ENCODE measurements around the gene NCSTN. TPM values are rescaled to one million over a fixed set of nuclear protein-coding genes. Genes with fewer than 3 reads are reported as not detected.

NCSTN gene
- total and polyA plus RNA-seq, 9 of the 15 experiments (the other 6 are each of a cell fraction or from before 2014, with no cell fraction given) = 21.3 to 91.1 (median 57.9) TPM

GRCh38 chr1:160296036-160296435 is 47.1 kb upstream of the NCSTN start:
- no peak overlapping the region for H3K4me3 ChIP-seq
- H3K4me2 ChIP-seq (ENCODE audit: insufficient read depth, low read length) = no peak overlapping the region
- H2AFZ ChIP-seq (ENCODE audit: low read depth, low read length) = no peak overlapping the region
- in situ Hi-C loops (cut with MboI) (no loop called here), intact Hi-C loops (cut with micrococcal nuclease) (no loop called here)
- no peak for DNase-seq (ENCODE audit: extremely low read depth in 1 of 4, low spot score in 3 of 4)
- no peak overlapping the region for H3K9ac ChIP-seq (ENCODE audit: insufficient read depth in 1 of 2, low read depth in 2 of 2, low read length in 2 of 2)
- H3K9me3 ChIP-seq (replicated peaks; ENCODE audit: control insufficient read depth, insufficient read depth, low read depth, low read length) = no peaks in the 10 kb centered on the region
- peaks cover 4% of the 10 kb centered on the region for H3K9me1 ChIP-seq (ENCODE audit: control insufficient read depth, insufficient read depth, low read length)
- CTCF ChIA-PET (ENCODE audit: low intra/inter-chr PET ratio) = no interaction called here
- whole genome bisulfite sequencing (ENCODE audit: insufficient coverage, low coverage, missing lambda C conversion rate) = 100% methylated on average over 1 of the region's 1 CpG
- peaks cover 98% of the 10 kb centered on the region for H3K36me3 ChIP-seq (ENCODE audit: control insufficient read depth, insufficient read depth, low read length)
- FAIRE-seq = no peak
- no peaks in the 10 kb centered on the region for H3K79me2 ChIP-seq (ENCODE audit: control insufficient read depth, insufficient read depth, low read length)
- POLR2A ChIA-PET = interaction anchor here (1.0 to 3.7 kb wide), 2 partner anchors 12 to 81 kb away, joined by 4 to 19 read pairs; partner anchors contain the start of gene PEX19
- H3K27ac ChIP-seq (ENCODE audit: extremely low read depth, low read depth, low read length) = no peak overlapping the region
- no peak for ATAC-seq
- TF ChIP-seq ZSCAN32 (CRISPR knock-in tag; IDR thresholded peaks at IDR 0.05) = no peak
- TF ChIP-seq ZNF408 (CRISPR knock-in tag; IDR thresholded peaks at IDR 0.05; ENCODE audit: low read depth) = no peak
- no peak for TF ChIP-seq ZNF398 (CRISPR knock-in tag; IDR thresholded peaks at IDR 0.05)
- H3K27me3 ChIP-seq (ENCODE audit: control insufficient read depth in 2 of 2, insufficient read depth in 2 of 2, low read length in 2 of 2) = no peaks in the 10 kb centered on the region
- no peaks in the 10 kb centered on the region for H3K4me1 ChIP-seq (replicated peaks in 1 of 2; ENCODE audit: control insufficient read depth in 2 of 2, insufficient read depth in 2 of 2, low read length in 2 of 2)
- no TSS peak for BruUV-seq (replicated peaks)
- H4K20me1 ChIP-seq (replicated peaks; ENCODE audit: control insufficient read depth, insufficient read depth, low read length) = peaks cover 8% of the 10 kb centered on the region

GRCh38 chr1:160300173-160300572 is 43.0 kb upstream of the NCSTN start:
- 95% methylated on average over 7 of the region's 7 CpGs for WGBS (ENCODE audit: insufficient coverage, low coverage, missing lambda C conversion rate)
- TF ChIP-seq GATA2 (CRISPR knock-in tag; IDR thresholded peaks at IDR 0.05) = no peak
- no peak for TF ChIP-seq IRF1 (CRISPR knock-in tag; IDR thresholded peaks at IDR 0.05; ENCODE audit: borderline replicate concordance)
- TF ChIP-seq KAT7 (CRISPR knock-in tag; IDR thresholded peaks at IDR 0.05; ENCODE audit: borderline replicate concordance) = no peak
- TF ChIP-seq MTA3 (IDR thresholded peaks at IDR 0.05; ENCODE audit: borderline replicate concordance) = no peak
- TF ChIP-seq ZNF134 (CRISPR knock-in tag; conservative IDR thresholded peaks at IDR 0.05) = no peak
- TF ChIP-seq PRMT5 (CRISPR knock-in tag; IDR thresholded peaks at IDR 0.05) = no peak
- no peak for TF ChIP-seq ZC3H11A (IDR thresholded peaks at IDR 0.05; ENCODE audit: low read depth, low read length)
- no peak for TF ChIP-seq TCF7L2 (IDR thresholded peaks at IDR 0.05; ENCODE audit: low read depth, low read length)
- no peak for TF ChIP-seq POLR2AphosphoS5 (IDR thresholded peaks at IDR 0.05; ENCODE audit: control insufficient read depth, insufficient read depth, low read depth, low read length)
- TF ChIP-seq TCF3 (CRISPR knock-in tag; IDR thresholded peaks at IDR 0.05) = no peak
- no peak for TF ChIP-seq USF2 (CRISPR knock-in tag; IDR thresholded peaks at IDR 0.05)

More at GRCh38 chr1:160300173-160300572, 43.0 kb upstream of the NCSTN start:
- Histone ChIP-seq H3K27ac (ENCODE audit: extremely low read depth, low read depth, low read length) (no peak overlapping the region), H2AFZ (ENCODE audit: low read depth, low read length) (no peak overlapping the region), H3K4me3 (no peak overlapping the region), H3K79me2 (ENCODE audit: control insufficient read depth, insufficient read depth, low read length) (no peaks in the 10 kb centered on the region), H4K20me1 (replicated peaks; ENCODE audit: control insufficient read depth, insufficient read depth, low read length) (no peaks in the 10 kb centered on the region), H3K9ac (ENCODE audit: insufficient read depth in 1 of 2, low read depth in 2 of 2, low read length in 2 of 2) (no peak overlapping the region), H3K36me3 (ENCODE audit: control insufficient read depth, insufficient read depth, low read length) (peaks cover 84% of the 10 kb centered on the region), H3K27me3 (ENCODE audit: control insufficient read depth in 2 of 2, insufficient read depth in 2 of 2, low read length in 2 of 2) (no peaks in the 10 kb centered on the region), H3K4me2 (ENCODE audit: insufficient read depth, low read length) (no peak overlapping the region), H3K9me1 (ENCODE audit: control insufficient read depth, insufficient read depth, low read length) (no peaks in the 10 kb centered on the region), H3K9me3 (replicated peaks; ENCODE audit: control insufficient read depth, insufficient read depth, low read depth, low read length) (no peaks in the 10 kb centered on the region), H3K4me1 (replicated peaks in 1 of 2; ENCODE audit: control insufficient read depth in 2 of 2, insufficient read depth in 2 of 2, low read length in 2 of 2) (no peaks in the 10 kb centered on the region)
- ChIA-PET POLR2A (interaction anchor here (1.0 kb wide), 1 partner anchor 16 kb away, joined by 3 read pairs; no protein-coding TSS in a partner anchor), CTCF (ENCODE audit: low intra/inter-chr PET ratio) (no interaction called here)
- FAIRE-seq (no peak), DNase-seq (ENCODE audit: extremely low read depth in 1 of 4, low spot score in 3 of 4) (no peak), ATAC-seq (no peak)
- in situ Hi-C loops (cut with MboI) (no loop called here), intact Hi-C loops (cut with micrococcal nuclease) (no loop called here)
- BruUV-seq (replicated peaks) = no TSS peak
